SU-DHL-6 (cell line): Measurements from ENCODE around the gene RAB22A.

Experiments
- H2AFZ ChIP-seq: fragments of 200-600 bp; sonication (generic); 2 replicates; pipeline ENCODE4 v1.6.1; 2014; ENCODE audit warnings: low read depth, mild to moderate bottlenecking, moderate library complexity, mixed read lengths, antibody characterized with exemption, low read length; ENCODE audit not compliant: severe bottlenecking
- H3F3A ChIP-seq: fragments of 200-600 bp; shearing (Covaris generic); 2 replicates; pipeline ENCODE4 v1.6.0; 2016; ENCODE audit warnings: antibody characterized with exemption, mild to moderate bottlenecking; ENCODE audit not compliant: insufficient read depth
- H3K27ac ChIP-seq: fragments of 200-600 bp; sonication (generic); 2 replicates; pipeline ENCODE4 v1.5.1; 2016; ENCODE audit warnings: low read depth, mild to moderate bottlenecking, low read length, moderate library complexity, mixed read lengths
- H3K27me3 ChIP-seq: fragments of 200-600 bp; sonication (generic), shearing (Covaris generic); 2 replicates; pipeline ENCODE4 v1.6.0; 2014; ENCODE audit warnings: mild to moderate bottlenecking, low read length
- H3K36me3 ChIP-seq: fragments of 200-600 bp; sonication (generic); 2 replicates; pipeline ENCODE4 v1.6.1; 2014; ENCODE audit warnings: mild to moderate bottlenecking, low read length, mixed read lengths
- H3K4me2 ChIP-seq: fragments of 300-600, 200-600 bp; shearing (Covaris generic), sonication (generic); 2 replicates; pipeline ENCODE4 v1.6.0; 2014; ENCODE audit warnings: low read length, low read depth, mild to moderate bottlenecking; ENCODE audit not compliant: poor library complexity, severe bottlenecking
- H3K4me3 ChIP-seq: fragments of 200-600 bp; sonication (generic); 2 replicates; pipeline ENCODE4 v1.5.1; 2014; ENCODE audit warnings: antibody characterized with exemption, low read length, mild to moderate bottlenecking, mixed read lengths; ENCODE audit not compliant: insufficient read depth, poor library complexity, severe bottlenecking
- H3K79me2 ChIP-seq: fragments of 200-600 bp; sonication (generic); 2 replicates; pipeline ENCODE4 v1.6.1; 2014; ENCODE audit warnings: mild to moderate bottlenecking, low read length, moderate library complexity; ENCODE audit not compliant: insufficient read depth
- H3K9ac ChIP-seq: fragments of 200-600 bp; sonication (generic); 2 replicates; pipeline ENCODE4 v1.7.0; 2014; ENCODE audit warnings: mild to moderate bottlenecking, low read length
- H3K9me2 ChIP-seq: fragments of 200-600 bp; sonication (generic); replicated peaks from 2 replicates; pipeline ENCODE4 v1.6.1; 2014; ENCODE audit warnings: low read length; ENCODE audit not compliant: insufficient read depth
- H3K9me3 ChIP-seq: fragments of 200-600 bp; sonication (generic); 2 replicates; pipeline ENCODE4 v1.6.1; 2014; ENCODE audit warnings: low read length, mixed read lengths; ENCODE audit not compliant: insufficient read depth
- H4K20me1 ChIP-seq: fragments of 200-600 bp; sonication (generic); 2 replicates; pipeline ENCODE4 v1.6.1; 2014; ENCODE audit warnings: low read depth, mild to moderate bottlenecking, antibody characterized with exemption, low read length, moderate library complexity, mixed read lengths
- CTCF ChIP-seq: fragments of 200-600 bp; sonication (generic); IDR thresholded peaks from one replicate; pipeline ENCODE4 v1.5.1; 2017; ENCODE audit warnings: antibody characterized with exemption, mild to moderate bottlenecking, low read length, moderate library complexity; ENCODE audit not compliant: insufficient read depth, poor library complexity, severe bottlenecking
- EZH2phosphoT487 ChIP-seq: fragments of 200-600 bp; sonication (generic), shearing (Covaris generic); conservative IDR thresholded peaks from 2 replicates; pipeline ENCODE4 v1.6.1; 2018; ENCODE audit warnings: mild to moderate bottlenecking, antibody characterized with exemption, low read length, moderate library complexity, mixed read lengths

RAB22A gene

DNA sequence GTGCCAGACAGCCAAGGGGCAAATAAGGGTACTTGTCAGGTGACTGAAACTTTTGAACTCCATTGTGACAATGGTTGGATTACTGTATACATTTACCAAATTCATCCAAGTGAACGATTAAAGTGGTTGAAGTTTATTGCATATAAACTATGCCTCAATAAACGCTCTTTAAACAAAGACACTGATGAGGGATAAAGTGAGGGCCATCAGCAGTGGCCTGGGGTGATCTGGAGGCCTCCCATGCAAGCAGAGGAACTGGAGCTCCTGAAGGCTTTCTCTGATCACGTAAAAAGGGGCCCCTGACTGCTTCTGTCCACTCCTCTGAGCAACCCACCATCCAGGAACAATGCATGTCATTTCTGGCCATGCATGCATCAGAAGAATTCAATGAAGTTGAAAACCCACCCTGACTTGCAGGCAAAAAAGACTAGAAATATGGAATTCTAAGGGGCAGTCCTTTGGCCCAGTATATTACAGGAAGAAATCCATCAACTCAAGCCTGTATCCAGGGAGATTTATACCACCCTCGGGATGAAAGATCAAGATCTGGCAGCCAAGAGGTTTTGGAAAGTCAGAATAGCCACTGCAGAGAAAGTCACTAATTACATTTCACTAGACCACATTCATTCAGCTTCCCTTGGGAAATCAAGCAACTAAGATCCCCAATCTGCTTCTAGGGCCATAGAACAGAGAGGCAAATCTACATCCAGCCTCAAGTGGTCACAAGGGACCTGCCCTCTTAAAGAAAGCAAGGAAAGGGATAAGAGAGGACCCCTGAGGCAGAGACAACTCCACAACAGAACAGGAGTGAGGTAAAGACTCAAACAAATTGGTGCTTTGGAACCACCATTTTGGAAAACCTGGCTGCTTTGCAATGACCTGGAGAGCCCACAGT lies 31.7 kb upstream of the RAB22A start:
- TF ChIP-seq EZH2phosphoT487 (no peak), CTCF (no peak)
- no peak overlapping the region for H3K27ac ChIP-seq

DNA sequence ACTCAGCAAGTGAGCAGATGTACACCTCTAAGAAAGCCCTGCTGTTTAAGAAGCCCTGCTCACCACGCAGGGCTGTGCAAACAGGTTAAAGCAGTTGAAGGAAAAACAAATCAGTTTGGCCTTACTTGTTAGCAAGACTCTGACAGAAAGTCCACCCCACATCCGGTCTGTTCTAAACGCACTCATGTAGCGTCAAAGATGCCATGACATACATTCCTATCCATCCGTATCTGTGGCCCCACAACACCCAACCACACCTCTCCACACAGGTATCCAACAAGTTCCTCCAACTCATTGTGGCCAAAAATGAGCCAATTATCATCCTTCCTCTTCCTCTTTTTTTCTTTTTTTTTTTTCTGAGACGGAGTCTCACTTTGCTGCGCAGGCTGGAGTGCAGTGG lies 22.8 kb upstream of the RAB22A start:
- Histone ChIP-seq H3K4me3 (no peak overlapping the region), H3K9ac (no peak overlapping the region), H3K27ac (no peak overlapping the region)

More for the DNA sequence above, 31.7 kb upstream of the RAB22A start:
- Histone ChIP-seq H3K36me3 (no peaks in the 10 kb centered on the region), H3K27me3 (no peaks in the 10 kb centered on the region), H3K9me3 (no peaks in the 10 kb centered on the region), H3F3A (no peaks in the 10 kb centered on the region), H2AFZ (no peak overlapping the region), H3K9ac (no peak overlapping the region), H3K4me2 (no peak overlapping the region), H3K4me3 (no peak overlapping the region), H3K9me2 (no peaks in the 10 kb centered on the region), H4K20me1 (no peaks in the 10 kb centered on the region), H3K79me2 (no peaks in the 10 kb centered on the region)

DNA sequence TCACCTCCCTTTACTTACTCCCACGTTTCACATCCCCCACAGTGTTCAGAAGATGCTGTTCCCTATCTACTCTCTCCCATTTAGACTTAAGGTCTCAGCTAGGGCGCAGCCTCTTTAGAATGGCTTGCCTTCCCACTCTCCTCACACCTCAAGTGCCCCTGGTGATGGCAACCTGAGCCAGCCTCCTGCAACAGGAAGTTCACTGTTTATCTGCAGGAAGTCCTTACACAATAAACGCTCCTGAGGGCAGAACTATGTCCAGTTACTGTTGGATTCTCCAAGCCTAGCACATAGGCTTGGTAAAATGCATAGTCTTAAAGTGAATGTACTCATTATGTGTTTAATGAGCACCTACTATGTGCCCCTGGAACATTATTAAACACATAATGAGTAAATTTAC lies 21.9 kb upstream of the RAB22A start:
- TF ChIP-seq EZH2phosphoT487, result no peak
- no peak for TF ChIP-seq CTCF
- Histone ChIP-seq H3F3A (no peaks in the 10 kb centered on the region), H3K9me3 (no peaks in the 10 kb centered on the region), H3K9ac (no peak overlapping the region), H3K9me2 (no peaks in the 10 kb centered on the region), H4K20me1 (no peaks in the 10 kb centered on the region), H3K4me3 (no peak overlapping the region), H3K4me2 (no peak overlapping the region), H3K36me3 (no peaks in the 10 kb centered on the region), H3K79me2 (no peaks in the 10 kb centered on the region), H3K27me3 (no peaks in the 10 kb centered on the region), H3K27ac (no peak overlapping the region), H2AFZ (no peak overlapping the region)

More for the DNA sequence above, 22.8 kb upstream of the RAB22A start:
- Histone ChIP-seq H2AFZ (no peak overlapping the region), H3K36me3 (no peaks in the 10 kb centered on the region), H3K9me3 (no peaks in the 10 kb centered on the region), H3F3A (no peaks in the 10 kb centered on the region), H3K4me2 (no peak overlapping the region), H3K79me2 (no peaks in the 10 kb centered on the region), H3K27me3 (no peaks in the 10 kb centered on the region), H4K20me1 (no peaks in the 10 kb centered on the region), H3K9me2 (no peaks in the 10 kb centered on the region)
- no peak for TF ChIP-seq CTCF
- TF ChIP-seq EZH2phosphoT487, result no peak
